Body of pancreas (tissue), 4 donors: ENCODE measurements around the gene KRTAP29-1. TPM values are rescaled to one million over a fixed set of nuclear protein-coding genes. Genes with fewer than 3 reads are reported as not detected.
"Not testable (repeated sequence)": the region's sequence is repeated elsewhere in the genome, so short reads cannot be mapped to it uniquely, and the experiment has no call there.

Source experiments
- ATAC-seq: fragments of 150-250 bp; one replicate; pipeline ENCODE4 v1.9.1; 2016
- DNase-seq, 4 donors: peaks; one replicate each; pipeline ENCODE4 v3.0.0-alpha.2; 2019
- H3K27ac ChIP-seq, 4 donors: fragments of 200-600 bp; sonication (generic); 1 replicate in 3 of 4; 2 replicates in 1 of 4; pipeline versions ENCODE4 v1.5.1 to v1.6.1; 2016 to 2019; ENCODE audit warnings: mild to moderate bottlenecking in 1 of 4, mixed read lengths in 1 of 4, moderate library complexity in 1 of 4
- H3K27me3 ChIP-seq, 2 donors: fragments of 200-600 bp; sonication (generic); one replicate each; pipeline ENCODE4 v1.6.0; 2016; ENCODE audit warnings: mild to moderate bottlenecking in 1 of 2
- H3K36me3 ChIP-seq, 2 donors: fragments of 200-600 bp; sonication (generic); replicated peaks in 1 of 2; 2 replicates each; pipeline ENCODE4 v1.5.1; 2016; ENCODE audit warnings: low read depth in 2 of 2; ENCODE audit not compliant: insufficient read depth in 1 of 2
- H3K4me1 ChIP-seq: fragments of 200-600 bp; sonication (generic); one replicate; pipeline ENCODE4 v1.6.0; 2016
- H3K4me3 ChIP-seq, 2 donors: fragments of 200-600 bp; sonication (generic); 1 replicate in 1 of 2; 2 replicates in 1 of 2; pipeline ENCODE4 v1.5.1; 2016 to 2019
- H3K9me3 ChIP-seq, 3 donors: fragments of 200-600 bp; sonication (generic); 1 replicate in 2 of 3; 2 replicates in 1 of 3; pipeline ENCODE4 v1.5.1; 2016
- CTCF ChIP-seq, 7 experiments: fragments of 450-650 bp in 4 of 7; fragments of 200-600 bp in 3 of 7; sonication (generic) in 3 of 7; IDR thresholded peaks; one replicate each; pipeline ENCODE4 v1.5.1; 2016 to 2019; ENCODE audit warnings: antibody characterized with exemption in 7 of 7
- POLR2A ChIP-seq, 3 donors: fragments of 450-650 bp; IDR thresholded peaks; one replicate each; pipeline ENCODE4 v1.6.1; 2016; ENCODE audit warnings: antibody characterized with exemption in 3 of 3, mild to moderate bottlenecking in 2 of 3
- WGBS, 2 donors: methylation state at CpG; one replicate each; pipeline ENCODE4 v1.1.5; 2017; 5-methylcytosine and 5-hydroxymethylcytosine counted together
- intact Hi-C: fragments of 100-400 bp; cut with DNase I; formaldehyde crosslinking; loops from one replicate; pipeline ENCODE4 v1.15.1; 2023
- small RNA-seq: library from RNA; depleted of rRNA; stranded (forward); fragments of <200 nt; gene quantifications from one replicate; pipeline ENCODE3, GENCODE V24; 2016
- total RNA-seq, 2 donors: library from RNA; depleted of rRNA; stranded (reverse); fragments of >200 nt; gene quantifications; one replicate each; pipeline ENCODE4 v1.1.0, GENCODE V29; 2016

The KRTAP29-1 gene
- total RNA-seq, 2 donors from 2014 or later, result not detected

DNA sequence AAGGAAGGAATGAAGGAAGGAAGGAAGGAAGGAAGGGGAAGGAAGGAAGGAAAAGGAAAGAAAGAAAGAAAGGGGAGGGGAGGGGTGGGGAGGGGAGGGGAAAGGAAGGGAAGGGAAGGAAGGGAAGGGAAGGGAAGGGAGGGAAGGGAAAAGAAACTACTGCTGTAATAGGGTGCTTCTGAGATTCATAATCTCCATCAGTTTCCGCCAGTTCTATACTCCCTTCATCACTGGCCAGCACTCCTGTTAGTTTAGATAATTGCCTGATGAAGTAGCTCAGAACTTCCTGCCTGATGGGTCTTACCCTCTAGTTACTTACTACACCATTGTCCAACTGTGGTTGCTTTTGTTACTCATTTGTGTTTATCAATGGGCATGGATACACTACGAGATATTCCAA lies 39.4 kb downstream of the KRTAP29-1 start:
- Histone ChIP-seq H3K4me1 (no peaks in the 10 kb centered on the region), H3K9me3 (no peaks in the 10 kb centered on the region), H3K36me3 (no peaks in the 10 kb centered on the region), H3K27me3 (no peaks in the 10 kb centered on the region), H3K4me3 (no peak overlapping the region), H3K27ac (no peak overlapping the region)
- ATAC-seq (no peak), DNase-seq (no peak)
- no peak for TF ChIP-seq POLR2A (IDR thresholded peaks at IDR 0.05)
- no peak for TF ChIP-seq CTCF (IDR thresholded peaks at IDR 0.05)
- WGBS, 2 donors, result 48 to 49% methylated on average over 2 of the region's 2 CpGs
- intact Hi-C loops, result no loop called here

- Histone ChIP-seq H3K36me3 (no peaks in the 10 kb centered on the region), H3K4me1 (no peaks in the 10 kb centered on the region), H3K27me3 (no peaks in the 10 kb centered on the region), H3K9me3 (no peaks in the 10 kb centered on the region), H3K4me3 (no peak overlapping the region), H3K27ac (no peak overlapping the region)
- ATAC-seq, result no peak
- no peak for TF ChIP-seq POLR2A (IDR thresholded peaks at IDR 0.05)
- TF ChIP-seq CTCF (IDR thresholded peaks at IDR 0.05), result no peak
- no peak for DNase-seq
- intact Hi-C loops, result no loop called here
Measured at GRCh38 chr17:41258406-41258805, 44.2 kb downstream of the KRTAP29-1 start.

DNA sequence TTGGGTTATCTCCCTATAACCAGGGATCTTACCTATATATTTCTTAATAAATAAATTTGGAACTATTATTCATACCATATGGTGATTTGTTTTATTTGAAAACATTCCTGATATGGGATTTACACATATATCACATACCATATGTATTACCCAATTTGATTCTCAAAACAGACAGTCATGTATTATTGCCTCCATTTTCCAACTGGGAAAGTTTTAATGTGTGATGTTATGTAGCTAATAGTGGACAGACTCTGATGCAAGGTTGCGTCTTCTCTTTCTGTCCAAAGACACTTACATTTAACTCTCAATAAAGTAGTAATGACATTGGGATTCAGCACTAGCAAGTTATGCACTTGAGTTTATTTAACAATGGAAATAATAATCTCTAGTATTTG lies 46.4 kb downstream of the KRTAP29-1 start:
- H3K4me1 ChIP-seq, result no peaks in the 10 kb centered on the region
- DNase-seq, result no peak
- no peak overlapping the region for H3K27ac ChIP-seq
- no peaks in the 10 kb centered on the region for H3K36me3 ChIP-seq
- WGBS, 2 donors, result 85 to 88% methylated on average over 1 of the region's 1 CpG
- no peaks in the 10 kb centered on the region for H3K27me3 ChIP-seq
- no peak for ATAC-seq
- no peak overlapping the region for H3K4me3 ChIP-seq
- TF ChIP-seq CTCF (IDR thresholded peaks at IDR 0.05) (no peak), POLR2A (IDR thresholded peaks at IDR 0.05) (no peak)
- intact Hi-C loops, result no loop called here
- H3K9me3 ChIP-seq, result no peaks in the 10 kb centered on the region

GRCh38 chr17:41255381-41256290 lies 47.0 kb downstream of the KRTAP29-1 start, which contains the start of gene KRTAP9-9:
TSS of gene KRTAP9-9 (plus strand) at chr17:41255384.
- H3K4me1 ChIP-seq, DNase-seq, intact Hi-C loops, H3K27me3 ChIP-seq, H3K36me3 ChIP-seq, H3K27ac ChIP-seq, ATAC-seq, H3K9me3 ChIP-seq, H3K4me3 ChIP-seq: not testable (repeated sequence)
- WGBS, 2 donors, result 46 to 68% methylated on average over 4 of the region's 5 CpGs

DNA sequence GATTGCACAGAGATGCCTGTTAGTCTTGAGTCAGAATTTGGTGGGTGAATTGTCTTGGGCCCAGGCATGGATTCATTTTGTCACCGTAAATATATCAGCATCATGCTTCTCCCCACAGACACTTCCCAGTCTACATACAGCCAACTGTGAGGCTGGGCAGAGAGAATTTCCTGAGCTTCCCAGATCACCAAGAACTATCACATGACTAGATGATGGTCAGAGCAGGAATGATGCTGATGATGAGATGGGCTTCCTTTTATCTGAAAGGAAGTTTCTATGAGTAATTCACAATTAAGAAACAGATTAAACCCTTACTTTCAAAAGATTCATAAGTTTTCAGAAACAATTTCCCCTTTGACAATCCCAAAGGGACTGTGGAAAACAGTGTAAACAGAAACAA lies 47.8 kb downstream of the KRTAP29-1 start:
- no peak for DNase-seq
- WGBS, 2 donors, result 0% methylated on average over 1 of the region's 1 CpG
- no peaks in the 10 kb centered on the region for H3K27me3 ChIP-seq
- H3K27ac ChIP-seq, result no peak overlapping the region
- no peak for ATAC-seq
- no peaks in the 10 kb centered on the region for H3K4me1 ChIP-seq
- no peaks in the 10 kb centered on the region for H3K9me3 ChIP-seq
- H3K36me3 ChIP-seq, result no peaks in the 10 kb centered on the region
- no peak overlapping the region for H3K4me3 ChIP-seq
- intact Hi-C loops, result no loop called here
- TF ChIP-seq CTCF (IDR thresholded peaks at IDR 0.05), result no peak
- TF ChIP-seq POLR2A (IDR thresholded peaks at IDR 0.05), result no peak

Small RNA genes lying within 50 kb of the gene (small RNA-seq; reads per million reads assigned to genes)
- not detected for gene KRTAP9-10P

Other genes starting within 250 kb of the KRTAP29-1 start
- gene KRTAP2-2, start 247.6 kb downstream of the KRTAP29-1 start, total RNA-seq, result not detected
- not detected for gene KRTAP2-3, start 242.7 kb downstream of the KRTAP29-1 start, total RNA-seq
- gene KRTAP2-4, start 237.0 kb downstream of the KRTAP29-1 start, total RNA-seq, result not detected
- gene KRTAP4-7, start 218.7 kb downstream of the KRTAP29-1 start, total RNA-seq, result not detected
- not detected for gene KRTAP4-8, start 204.7 kb downstream of the KRTAP29-1 start, total RNA-seq
- not detected for gene KRTAP4-16, start 200.6 kb downstream of the KRTAP29-1 start, total RNA-seq
- not detected for gene KRTAP4-9, start 197.5 kb downstream of the KRTAP29-1 start, total RNA-seq
- not detected for gene KRTAP4-11, start 184.5 kb downstream of the KRTAP29-1 start, total RNA-seq
- gene KRTAP4-12, start 178.7 kb downstream of the KRTAP29-1 start, total RNA-seq, result not detected
- gene KRTAP4-6, start 162.3 kb downstream of the KRTAP29-1 start, total RNA-seq, result not detected
- not detected for gene KRTAP4-5, start 153.0 kb downstream of the KRTAP29-1 start, total RNA-seq
- gene KRTAP4-4, start 142.1 kb downstream of the KRTAP29-1 start, total RNA-seq, result not detected
- gene KRTAP4-3, start 134.6 kb downstream of the KRTAP29-1 start, total RNA-seq, result not detected
- gene KRTAP4-2, start 124.6 kb downstream of the KRTAP29-1 start, total RNA-seq, result not detected
- gene KRTAP4-1, start 117.9 kb downstream of the KRTAP29-1 start, total RNA-seq, result not detected
- not detected for gene KRTAP9-1, start 113.0 kb downstream of the KRTAP29-1 start, total RNA-seq
- gene KRTAP9-2, start 76.2 kb downstream of the KRTAP29-1 start, total RNA-seq, result not detected
- gene KRTAP9-3, start 70.4 kb downstream of the KRTAP29-1 start, total RNA-seq, result not detected
- gene KRTAP9-8, start 64.9 kb downstream of the KRTAP29-1 start, total RNA-seq, result not detected
- gene KRTAP9-4, start 53.2 kb downstream of the KRTAP29-1 start, total RNA-seq, result not detected
- not detected for gene KRTAP9-9, start 47.5 kb downstream of the KRTAP29-1 start, total RNA-seq
- not detected for gene KRTAP9-6, start 37.5 kb downstream of the KRTAP29-1 start, total RNA-seq
- gene KRTAP9-7, start 27.2 kb downstream of the KRTAP29-1 start, total RNA-seq, result not detected
- gene KRTAP16-1, start 6.5 kb upstream of the KRTAP29-1 start, total RNA-seq, result not detected
- gene KRTAP17-1, start 12.9 kb upstream of the KRTAP29-1 start, total RNA-seq, result not detected
- not detected for gene KRT33A, start 48.0 kb upstream of the KRTAP29-1 start, total RNA-seq
- not detected for gene KRT33B, start 67.0 kb upstream of the KRTAP29-1 start, total RNA-seq
- not detected for gene KRT34, start 79.5 kb upstream of the KRTAP29-1 start, total RNA-seq
- not detected for gene KRT31, start 94.8 kb upstream of the KRTAP29-1 start, total RNA-seq
- gene KRT37, start 121.7 kb upstream of the KRTAP29-1 start, total RNA-seq, result not detected
- gene KRT38, start 138.1 kb upstream of the KRTAP29-1 start, total RNA-seq, result not detected
- not detected for gene KRT32, start 164.5 kb upstream of the KRTAP29-1 start, total RNA-seq
- not detected for gene KRT35, start 178.3 kb upstream of the KRTAP29-1 start, total RNA-seq
- gene KRT36, start 187.1 kb upstream of the KRTAP29-1 start, total RNA-seq, result not detected
- not detected for gene KRT13, start 202.8 kb upstream of the KRTAP29-1 start, total RNA-seq
- under 1 TPM in 1 of 2 donors, not detected in 1; 0.52 TPM for gene KRT15, start 216.0 kb upstream of the KRTAP29-1 start, total RNA-seq
- gene KRT19, start 225.5 kb upstream of the KRTAP29-1 start, total RNA-seq, result 100 to 1,000 TPM in 1 of 2 donors, 10 to 100 TPM in 1; 77.5 to 121 TPM